Right lobe of liver (tissue), 6 donors: ENCODE measurements around the gene SLC17A8. TPM values are rescaled to one million over a fixed set of nuclear protein-coding genes. Genes with fewer than 3 reads are reported as not detected.

Experiments used
- ATAC-seq, 4 donors: fragments of 200-7000 bp; cut with Tn5 transposase; one replicate each; pipeline ENCODE4 v1.9.1; 2020; ENCODE audit warnings: mild to moderate bottlenecking in 4 of 4, moderate library complexity in 4 of 4
- DNase-seq, 3 donors: peaks; one replicate each; pipeline ENCODE4 v3.0.0-alpha.2; 2020
- H3K27ac ChIP-seq, 3 donors: fragments of 200-600 bp; one replicate each; pipeline ENCODE4 v1.8.0; 2022
- H3K27me3 ChIP-seq, 2 donors: fragments of 200-600 bp; one replicate each; pipeline ENCODE4 v1.8.0; 2022
- H3K36me3 ChIP-seq, 4 donors: fragments of 200-600 bp; sonication (generic) in 1 of 4; one replicate each; pipeline versions ENCODE4 v1.5.1 to v1.8.0; 2017 to 2022; ENCODE audit warnings: control low read depth in 1 of 4
- H3K4me1 ChIP-seq, 4 donors: fragments of 200-600 bp; sonication (generic) in 1 of 4; one replicate each; pipeline versions ENCODE4 v1.5.1 to v1.8.0; 2017 to 2022; ENCODE audit warnings: control low read depth in 1 of 4
- H3K4me3 ChIP-seq, 3 donors: fragments of 200-600 bp; one replicate each; pipeline ENCODE4 v1.8.0; 2022
- H3K9me3 ChIP-seq, 4 donors: fragments of 200-600 bp; sonication (generic) in 1 of 4; one replicate each; pipeline versions ENCODE4 v1.5.1 to v1.8.0; 2017 to 2022; ENCODE audit warnings: control low read depth in 1 of 4
- POLR2A ChIP-seq: fragments of 450-650 bp; IDR thresholded peaks from one replicate; pipeline ENCODE4 v1.6.1; 2017; ENCODE audit warnings: antibody characterized with exemption, mild to moderate bottlenecking
- WGBS: methylation state at CpG from one replicate; pipeline ENCODE4 v1.1.6; 2018; ENCODE audit warnings: low coverage, low lambda C conversion rate; ENCODE audit not compliant: insufficient coverage; ENCODE audit errors: missing lambda C conversion rate; 5-methylcytosine and 5-hydroxymethylcytosine counted together
- intact Hi-C, 2 donors: fragments of 100-400 bp; cut with DNase I; formaldehyde crosslinking; loops; one replicate each; pipeline versions ENCODE4 v1.11.2 to v1.14.1; 2022
- total RNA-seq, 6 experiments: library from RNA; depleted of rRNA in 2 of 6; stranded (reverse); fragments of >200 nt in 2 of 6; fragmentation: NEBNext Ultra II Directional in 3 of 6; extraction: Animal tissue kit (Norgen Biotek cat#: 25700) in 3 of 6; gene quantifications; one replicate each; pipeline versions ENCODE4 v1.1.0 to v1.2.4, GENCODE V29; 2016 to 2023
- TF ChIP-seq, protein P1 (sequence below), 4 donors: fragments of 200-600 bp in 3 of 4; fragments of 450-650 bp in 1 of 4; IDR thresholded peaks; one replicate each; pipeline versions ENCODE4 v1.5.1 to v1.8.0; 2016 to 2022; ENCODE audit warnings: antibody characterized with exemption in 4 of 4, mild to moderate bottlenecking in 2 of 4
- donor health status: DM: no; HTN: yes; CAD: no.
- donor health status: DM: no; HTN: no; CAD: no.
- donor health status: DM: no; HTN: no; CAD: no.
- donor health status: DM: no; HTN: yes; CAD: no.
- donor health status: DM: no; HTN: yes; CAD: no.

The SLC17A8 gene
- total RNA-seq, 6 experiments from 2014 or later, result 0.06 to 0.51 (median 0.23) TPM

DNA sequence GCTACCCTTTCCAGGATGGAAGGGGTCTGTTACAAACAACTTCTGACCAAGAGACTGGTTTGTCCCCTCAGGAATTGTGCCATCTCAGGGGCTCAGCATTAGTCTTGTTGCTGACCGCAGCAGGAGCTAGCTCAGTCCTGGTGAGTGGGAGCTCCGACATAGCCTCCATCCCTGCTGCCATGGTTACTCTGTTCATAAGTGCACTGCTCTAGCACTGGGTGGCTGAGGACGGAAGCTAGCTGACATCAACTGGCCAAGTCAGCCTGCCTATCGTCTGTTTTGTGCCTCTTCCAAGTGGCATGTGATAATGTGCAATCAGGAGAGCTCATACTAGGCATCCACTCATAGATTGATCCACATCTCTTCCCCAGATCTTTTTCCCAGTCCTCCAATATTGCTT lies 7.5 kb downstream of the SLC17A8 start:
- Histone ChIP-seq H3K27me3 (no peaks in the 10 kb centered on the region), H3K9me3 (no peaks in the 10 kb centered on the region), H3K4me1 (peaks cover 0 to under 1% (median 0%) of the 10 kb centered on the region in 4 donors), H3K4me3 (no peak overlapping the region), H3K36me3 (no peaks in the 10 kb centered on the region), H3K27ac (no peak overlapping the region)
- intact Hi-C loops, result no loop called here
- DNase-seq, result no peak
- WGBS, result no CpG with 5 or more reads among the region's 4 CpGs
- TF ChIP-seq, protein P1, sequence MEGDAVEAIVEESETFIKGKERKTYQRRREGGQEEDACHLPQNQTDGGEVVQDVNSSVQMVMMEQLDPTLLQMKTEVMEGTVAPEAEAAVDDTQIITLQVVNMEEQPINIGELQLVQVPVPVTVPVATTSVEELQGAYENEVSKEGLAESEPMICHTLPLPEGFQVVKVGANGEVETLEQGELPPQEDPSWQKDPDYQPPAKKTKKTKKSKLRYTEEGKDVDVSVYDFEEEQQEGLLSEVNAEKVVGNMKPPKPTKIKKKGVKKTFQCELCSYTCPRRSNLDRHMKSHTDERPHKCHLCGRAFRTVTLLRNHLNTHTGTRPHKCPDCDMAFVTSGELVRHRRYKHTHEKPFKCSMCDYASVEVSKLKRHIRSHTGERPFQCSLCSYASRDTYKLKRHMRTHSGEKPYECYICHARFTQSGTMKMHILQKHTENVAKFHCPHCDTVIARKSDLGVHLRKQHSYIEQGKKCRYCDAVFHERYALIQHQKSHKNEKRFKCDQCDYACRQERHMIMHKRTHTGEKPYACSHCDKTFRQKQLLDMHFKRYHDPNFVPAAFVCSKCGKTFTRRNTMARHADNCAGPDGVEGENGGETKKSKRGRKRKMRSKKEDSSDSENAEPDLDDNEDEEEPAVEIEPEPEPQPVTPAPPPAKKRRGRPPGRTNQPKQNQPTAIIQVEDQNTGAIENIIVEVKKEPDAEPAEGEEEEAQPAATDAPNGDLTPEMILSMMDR (IDR thresholded peaks at IDR 0.05), result no peak
- TF ChIP-seq POLR2A, result no peak
- ATAC-seq, result no peak

- H3K36me3 ChIP-seq, result no peaks in the 10 kb centered on the region
- H3K9me3 ChIP-seq, result no peaks in the 10 kb centered on the region
- ATAC-seq (no peak), DNase-seq (no peak)
- no peak overlapping the region for H3K4me3 ChIP-seq
- TF ChIP-seq POLR2A, result no peak
- TF ChIP-seq, protein P1 (IDR thresholded peaks at IDR 0.05), result no peak
- no peak overlapping the region for H3K27ac ChIP-seq
- H3K4me1 ChIP-seq, result no peaks in the 10 kb centered on the region
- no peaks in the 10 kb centered on the region for H3K27me3 ChIP-seq
- WGBS, result 54% methylated on average over 2 of the region's 2 CpGs
- intact Hi-C loops, result no loop called here
Measured at GRCh38 chr12:100365411-100365810, 8.5 kb downstream of the SLC17A8 start.

DNA sequence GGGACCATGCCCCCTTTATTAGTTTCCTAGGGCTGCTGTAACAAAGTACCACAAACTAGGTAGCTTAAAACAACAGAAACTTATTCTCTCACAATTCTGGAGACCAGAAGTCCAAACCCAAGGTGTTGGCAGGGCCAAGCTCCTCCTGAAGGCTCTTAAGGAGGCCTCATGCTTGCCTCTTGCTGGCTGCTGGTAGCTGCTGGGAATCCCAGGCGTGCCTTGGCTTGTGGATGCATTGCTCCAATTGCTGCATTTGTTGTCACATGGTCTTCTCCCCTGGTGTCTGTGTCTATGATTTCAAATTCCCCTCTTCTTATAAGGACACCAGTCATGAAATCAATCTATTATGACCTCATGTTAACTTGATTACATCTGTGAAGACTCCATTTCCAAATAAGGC lies 11.2 kb downstream of the SLC17A8 start:
- WGBS, result no CpG with 5 or more reads among the region's 1 CpG
- Histone ChIP-seq H3K4me1 (no peaks in the 10 kb centered on the region), H3K27me3 (no peaks in the 10 kb centered on the region), H3K9me3 (no peaks in the 10 kb centered on the region), H3K36me3 (no peaks in the 10 kb centered on the region), H3K4me3 (no peak overlapping the region), H3K27ac (no peak overlapping the region)
- intact Hi-C loops, result no loop called here
- ATAC-seq (no peak), DNase-seq (no peak)
- TF ChIP-seq, protein P1 (IDR thresholded peaks at IDR 0.05), result no peak

DNA sequence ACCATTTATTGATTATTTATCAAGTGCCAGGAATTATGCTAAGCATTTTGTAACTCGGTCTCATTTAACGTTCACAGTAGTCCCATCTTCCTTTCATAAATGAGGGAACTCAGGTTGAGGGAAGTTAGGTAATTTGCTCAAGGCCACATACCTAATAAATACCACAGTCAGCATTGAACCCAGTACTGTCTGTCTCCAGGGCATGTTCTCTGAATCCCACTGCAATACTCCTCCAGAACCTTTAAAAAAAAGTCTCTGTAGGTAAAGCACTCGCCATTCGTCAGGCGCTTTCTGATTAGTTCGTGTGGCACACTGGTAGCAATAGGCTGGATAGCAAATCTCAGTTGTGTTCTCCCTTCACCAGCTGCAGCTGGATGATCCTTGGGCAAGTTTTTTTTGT lies 14.3 kb downstream of the SLC17A8 start:
- WGBS, result 55% methylated on average over 4 of the region's 6 CpGs
- no peak for TF ChIP-seq POLR2A
- TF ChIP-seq, protein P1 (IDR thresholded peaks at IDR 0.05), result no peak
- no peaks in the 10 kb centered on the region for H3K4me1 ChIP-seq
- intact Hi-C loops, result no loop called here
- no peak for DNase-seq
- H3K9me3 ChIP-seq, result no peaks in the 10 kb centered on the region
- no peak overlapping the region for H3K27ac ChIP-seq
- no peak for ATAC-seq
- H3K4me3 ChIP-seq, result no peak overlapping the region
- H3K27me3 ChIP-seq, result no peaks in the 10 kb centered on the region
- no peaks in the 10 kb centered on the region for H3K36me3 ChIP-seq
